HG02852 (cell line): ENCODE results near the gene TTBK1.
A peak's percentile ranks its signal among the peaks of the same experiment; 100 is the strongest.
"Not testable (repeated sequence)": the region's sequence is repeated elsewhere in the genome, so short reads cannot be mapped to it uniquely, and the experiment has no call there.

Source experiments
- ATAC-seq: cut with Tn5 transposase; IDR thresholded peaks from one replicate; pipeline ENCODE4 v1.9.1; 2021; ENCODE audit warnings: mild to moderate bottlenecking, moderate library complexity; ENCODE audit not compliant: unreplicated experiment

Gene TTBK1

DNA sequence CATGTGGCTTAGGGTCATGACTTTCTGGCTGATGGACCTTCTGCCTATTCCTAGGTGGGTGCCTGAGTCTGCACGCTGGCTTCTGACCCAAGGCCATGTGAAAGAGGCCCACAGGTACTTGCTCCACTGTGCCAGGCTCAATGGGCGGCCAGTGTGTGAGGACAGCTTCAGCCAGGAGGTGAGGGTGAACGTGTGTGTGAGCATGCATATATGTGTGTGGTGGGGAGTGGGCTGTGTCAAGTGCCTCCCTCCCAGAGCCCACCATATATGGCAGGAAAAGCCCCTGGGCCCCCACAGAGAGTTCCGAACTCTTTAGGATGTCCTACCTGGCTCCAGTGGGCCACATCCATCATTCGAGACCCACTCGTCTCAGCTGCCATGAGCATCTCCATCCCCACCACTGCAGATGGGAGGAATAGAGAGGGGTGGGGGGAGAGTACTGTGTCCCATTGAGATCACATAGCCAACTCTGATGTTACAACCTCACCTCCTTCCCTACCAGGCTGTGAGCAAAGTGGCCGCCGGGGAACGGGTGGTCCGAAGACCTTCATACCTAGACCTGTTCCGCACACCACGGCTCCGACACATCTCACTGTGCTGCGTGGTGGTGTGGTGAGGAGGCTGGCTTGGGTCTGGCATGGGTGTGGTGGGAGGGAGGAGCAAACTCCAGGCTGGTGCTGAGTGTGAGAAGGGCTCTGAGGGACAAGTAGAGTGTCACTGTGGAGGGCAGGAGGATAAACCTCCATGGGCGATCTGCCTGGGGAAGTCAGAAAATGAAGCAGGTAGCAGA is 58.0 kb downstream of the TTBK1 start:
- no peak for ATAC-seq

DNA sequence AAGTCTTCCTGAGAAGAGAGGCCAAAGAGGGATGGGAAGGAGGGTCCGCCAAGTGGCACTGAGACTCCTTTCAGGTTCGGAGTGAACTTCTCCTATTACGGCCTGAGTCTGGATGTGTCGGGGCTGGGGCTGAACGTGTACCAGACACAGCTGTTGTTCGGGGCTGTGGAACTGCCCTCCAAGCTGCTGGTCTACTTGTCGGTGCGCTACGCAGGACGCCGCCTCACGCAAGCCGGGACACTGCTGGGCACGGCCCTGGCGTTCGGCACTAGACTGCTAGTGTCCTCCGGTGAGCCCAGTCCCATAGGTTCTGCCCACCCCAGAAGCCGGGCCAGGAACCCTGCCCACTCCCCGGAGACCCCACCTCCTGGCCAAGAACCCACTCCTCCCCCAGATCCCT is 58.8 kb downstream of the TTBK1 start:
- no peak for ATAC-seq

DNA sequence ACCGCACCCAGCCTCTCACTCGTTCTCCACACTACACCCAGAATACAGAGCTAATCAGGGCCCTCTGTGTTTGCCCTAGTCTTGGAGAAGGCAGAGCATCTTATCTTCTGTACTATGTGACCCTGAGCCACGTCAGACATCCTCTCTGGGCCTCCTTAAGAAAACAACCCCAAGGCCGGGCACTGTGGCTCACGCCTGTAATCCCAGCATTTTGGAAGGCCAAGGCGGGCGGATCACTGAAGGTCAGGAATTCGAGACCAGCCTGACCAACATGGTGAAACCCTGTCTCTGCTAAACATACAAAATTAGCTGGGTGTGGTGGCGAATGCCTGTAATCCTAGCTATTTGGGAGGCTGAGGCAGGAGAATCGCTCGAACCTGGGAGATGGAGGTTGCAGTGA is 59.7 kb downstream of the TTBK1 start:
- not testable (repeated sequence) for ATAC-seq

DNA sequence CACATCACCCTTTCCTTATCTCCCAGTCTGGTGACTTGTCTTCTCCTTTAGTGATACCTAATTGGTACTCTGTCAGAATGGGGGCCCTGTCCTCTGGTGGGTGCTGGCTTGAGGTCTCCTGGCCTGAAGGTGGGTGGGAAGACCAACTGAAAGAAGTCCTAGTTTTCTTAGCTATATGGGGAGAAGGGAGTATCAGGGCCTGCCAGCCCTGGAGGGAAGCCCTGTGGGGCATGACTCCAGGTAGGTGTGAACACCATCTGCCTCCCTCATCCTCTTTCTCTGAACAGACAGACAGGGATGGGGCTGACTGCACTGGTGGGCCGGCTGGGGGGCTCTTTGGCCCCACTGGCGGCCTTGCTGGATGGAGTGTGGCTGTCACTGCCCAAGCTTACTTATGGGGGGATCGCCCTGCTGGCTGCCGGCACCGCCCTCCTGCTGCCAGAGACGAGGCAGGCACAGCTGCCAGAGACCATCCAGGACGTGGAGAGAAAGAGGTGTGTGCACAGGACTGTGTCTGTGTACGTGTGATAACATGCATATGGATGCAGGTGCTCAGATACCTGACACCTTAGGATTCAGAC is 60.6 kb downstream of the TTBK1 start:
- no peak for ATAC-seq

DNA sequence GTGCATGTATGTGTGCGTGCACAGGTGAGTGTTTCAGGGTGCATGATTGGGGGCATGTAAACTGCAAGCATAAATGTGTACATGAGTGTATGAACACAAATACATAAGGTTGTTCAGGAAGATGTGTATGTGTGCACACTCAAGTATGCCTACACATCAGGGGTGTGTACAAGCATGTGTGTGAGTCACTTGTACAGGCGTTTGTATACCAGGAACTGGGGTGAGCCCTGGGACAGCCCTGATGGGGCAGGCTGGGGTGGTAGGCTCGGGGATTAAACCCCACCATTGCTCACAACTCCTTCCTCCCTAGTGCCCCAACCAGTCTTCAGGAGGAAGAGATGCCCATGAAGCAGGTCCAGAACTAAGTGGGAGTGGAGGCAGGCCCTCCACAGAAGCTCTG is 61.1 kb downstream of the TTBK1 start:
- no peak for ATAC-seq

DNA sequence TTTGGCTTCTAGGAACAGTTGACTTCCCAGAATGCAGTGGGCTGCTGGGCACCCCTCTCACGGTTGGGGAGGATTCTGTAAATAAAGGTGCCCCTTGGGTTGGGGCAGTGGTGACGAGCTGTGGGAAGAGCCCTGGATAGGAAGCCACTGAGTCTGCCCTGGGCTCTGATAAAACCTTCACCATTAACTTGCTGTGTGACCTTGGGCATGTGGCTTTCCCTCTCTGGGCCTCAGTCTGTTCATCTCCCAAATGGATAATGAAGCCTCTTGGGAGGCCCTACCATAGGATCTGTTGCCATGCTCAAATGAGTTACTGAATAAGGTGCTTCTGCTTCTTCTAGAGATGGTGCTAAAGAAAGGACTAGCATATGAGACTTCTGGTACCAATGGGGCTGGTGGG is 61.6 kb downstream of the TTBK1 start:
- no peak for ATAC-seq

DNA sequence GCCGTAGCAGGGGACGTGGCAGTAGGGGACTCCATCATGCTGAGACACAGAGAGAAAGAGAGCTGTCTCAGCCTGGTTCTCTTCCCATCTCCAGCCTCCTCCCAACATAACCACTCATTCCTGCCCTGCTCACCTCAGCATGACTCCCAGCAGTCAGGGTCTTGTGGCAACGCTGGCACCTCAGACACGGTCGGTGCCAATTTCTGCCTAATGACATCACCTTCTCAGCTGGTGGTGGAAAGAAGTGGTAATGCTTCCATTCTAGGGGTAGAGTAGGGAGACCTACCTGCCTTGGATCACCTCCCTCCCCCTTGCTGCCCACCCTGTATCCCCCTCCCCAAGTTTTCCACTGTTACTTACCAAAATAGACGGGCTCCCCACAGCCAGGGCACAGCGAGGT is 62.8 kb downstream of the TTBK1 start:
- no peak for ATAC-seq

DNA sequence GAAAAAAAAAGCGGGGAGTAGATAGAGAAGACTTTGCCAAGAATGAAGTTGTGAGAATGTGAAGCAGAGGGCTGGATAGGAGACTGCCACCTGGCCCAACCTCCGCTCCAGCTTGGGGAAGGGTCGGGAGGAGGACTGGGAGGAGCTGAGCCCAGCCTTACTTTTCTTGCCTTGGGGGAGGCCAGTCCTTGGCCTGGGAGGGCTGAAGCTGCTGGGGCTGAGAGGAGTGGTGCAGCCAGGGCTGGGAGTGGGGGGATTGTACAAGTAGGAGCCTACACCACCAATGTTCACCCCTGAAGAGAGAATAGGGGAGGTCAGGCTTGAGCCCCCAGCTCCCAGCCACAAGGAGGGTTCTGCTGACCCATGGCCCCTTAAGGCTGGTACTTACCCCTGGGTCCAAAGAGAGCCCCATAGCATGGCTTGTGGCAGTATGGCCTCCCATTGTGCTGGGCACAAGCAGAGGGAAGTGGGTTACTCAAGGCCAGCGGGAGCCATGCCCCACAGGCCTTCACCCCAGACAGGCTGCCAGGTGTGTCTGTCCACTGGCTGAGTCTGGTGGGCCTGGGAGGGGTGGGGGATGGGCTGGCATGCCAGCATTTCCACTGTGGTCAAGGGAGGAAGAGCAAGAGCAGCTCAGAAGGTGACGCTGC is 64.3 kb downstream of the TTBK1 start:
- ATAC-seq, result no peak

DNA sequence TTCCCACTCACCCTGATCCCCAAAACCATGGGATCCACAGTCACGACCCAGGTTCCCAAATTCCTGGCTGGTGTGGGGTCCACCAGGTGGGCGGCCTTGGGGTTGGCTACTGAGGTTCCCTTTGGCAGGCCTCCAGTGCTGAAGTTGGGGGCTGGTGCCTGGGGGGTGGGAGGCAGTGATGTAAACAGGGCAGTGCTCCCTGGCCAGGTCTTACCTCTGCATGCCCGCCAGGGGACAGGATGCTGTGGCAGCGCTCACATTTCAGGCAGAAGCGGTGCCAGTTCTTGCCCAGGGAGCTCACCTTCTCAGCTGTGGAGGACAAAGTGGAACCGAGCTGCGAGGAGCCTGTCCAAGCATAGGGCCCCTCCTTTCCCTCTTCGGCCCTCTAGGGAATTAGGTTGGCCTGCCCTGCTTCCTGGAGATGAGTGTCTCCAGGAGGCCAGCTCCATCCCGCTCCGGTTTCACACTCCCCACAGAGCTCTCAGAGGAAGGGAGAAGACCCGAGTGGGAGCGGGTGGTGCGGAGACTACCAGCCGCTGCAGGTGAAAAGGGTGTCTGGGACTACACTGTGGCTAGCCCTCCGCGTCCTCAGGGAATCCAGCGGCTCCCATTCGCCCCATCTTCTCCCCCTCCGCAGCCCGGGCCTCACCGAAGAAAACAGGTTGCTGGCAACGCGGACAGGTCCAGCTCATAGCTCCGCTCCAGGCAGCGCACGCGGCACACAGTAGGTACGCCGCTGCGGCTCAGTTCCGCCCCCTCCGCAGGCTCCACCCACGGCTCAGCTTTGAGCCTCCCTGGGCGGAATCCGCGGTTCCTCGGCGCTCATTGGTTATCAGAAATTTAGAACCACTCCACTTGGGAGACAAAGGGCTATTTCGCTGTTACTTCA is 65.1 kb downstream of the TTBK1 start, which contains the start of gene CRIP3:
CRIP3 (minus strand) TSS at position 726 of the 889 bp plus-strand sequence; CDS start at position 692, 34 bp downstream.
- peak; percentile 51 for ATAC-seq

DNA sequence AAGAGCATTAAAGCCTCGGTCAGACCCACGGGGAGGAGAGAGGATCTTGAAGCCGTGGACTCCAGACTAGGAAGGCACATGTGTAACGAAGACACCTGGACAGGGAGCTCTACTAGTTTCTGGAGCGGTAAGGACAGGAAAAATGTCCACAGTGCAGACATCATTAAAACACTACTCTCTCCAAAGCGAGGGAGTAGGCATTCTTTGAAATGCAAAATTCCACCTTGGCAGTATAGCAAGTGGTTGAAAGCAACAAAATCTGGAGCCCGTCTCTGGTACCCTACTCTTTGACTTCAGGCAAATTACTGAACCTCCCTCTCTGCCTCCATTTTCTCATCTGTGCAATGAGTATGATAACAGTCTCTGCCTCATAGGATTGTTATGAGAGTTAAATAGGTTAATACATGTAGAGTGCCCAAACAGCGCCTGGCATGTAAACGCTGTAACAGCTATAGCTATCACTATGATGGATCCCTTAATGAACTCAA is 65.8 kb downstream of the TTBK1 start:
- no peak for ATAC-seq

DNA sequence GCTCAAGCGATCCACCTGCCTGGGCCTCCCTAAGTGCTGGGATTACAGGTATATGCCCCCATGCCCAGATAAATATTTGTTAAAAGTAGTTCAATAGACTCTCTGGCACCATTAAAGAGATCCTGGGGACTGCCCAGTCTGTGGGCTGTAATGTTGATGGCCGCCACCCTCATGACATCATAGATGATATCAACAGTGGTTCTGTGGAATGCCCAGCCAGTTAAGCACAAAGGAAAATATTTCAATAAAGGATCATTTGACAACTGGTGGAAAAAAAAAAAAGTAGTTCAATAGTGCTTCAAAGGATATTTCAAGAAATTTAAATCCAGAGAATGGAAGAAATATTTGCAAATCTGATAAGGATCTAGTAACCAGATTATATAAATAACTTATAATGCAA is 66.9 kb downstream of the TTBK1 start:
- ATAC-seq, result no peak

DNA sequence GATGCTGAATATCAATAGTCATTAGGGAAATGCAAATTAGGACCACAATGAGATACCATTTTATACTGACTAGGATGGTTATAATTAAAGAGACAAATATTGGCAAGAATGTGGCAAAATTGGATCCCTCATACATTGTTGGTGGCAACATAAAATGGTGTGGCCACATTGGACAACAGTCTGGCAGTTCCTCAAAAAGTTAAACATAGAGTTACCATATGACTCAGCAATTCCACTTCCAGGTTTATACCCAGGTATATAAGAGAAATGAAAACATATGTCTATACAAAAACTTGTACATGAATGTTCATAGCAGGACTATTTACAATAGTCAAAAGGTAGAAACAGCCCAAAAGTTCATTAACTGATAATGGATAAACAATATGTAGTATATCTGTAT is 67.3 kb downstream of the TTBK1 start:
- no peak for ATAC-seq

DNA sequence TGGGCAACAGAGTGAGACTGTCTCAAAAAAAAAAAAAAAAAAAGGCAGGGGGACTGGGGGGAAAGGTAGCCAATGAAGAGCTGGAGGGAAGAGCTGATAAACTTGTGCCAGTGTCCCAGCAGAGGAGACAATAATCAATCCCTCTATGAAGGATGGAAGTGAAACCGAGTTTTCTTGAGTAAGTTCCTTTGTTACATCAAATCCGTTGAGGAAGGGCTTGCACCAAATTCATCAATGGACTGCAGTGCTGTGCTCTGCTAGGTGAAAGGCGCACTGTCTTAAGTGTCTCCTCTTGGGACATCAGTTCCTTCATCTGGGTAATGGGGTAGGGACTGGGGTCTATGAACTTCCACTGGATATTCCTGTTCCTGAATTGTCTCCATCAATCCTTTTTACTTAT is 68.4 kb downstream of the TTBK1 start:
- ATAC-seq, result no peak

DNA sequence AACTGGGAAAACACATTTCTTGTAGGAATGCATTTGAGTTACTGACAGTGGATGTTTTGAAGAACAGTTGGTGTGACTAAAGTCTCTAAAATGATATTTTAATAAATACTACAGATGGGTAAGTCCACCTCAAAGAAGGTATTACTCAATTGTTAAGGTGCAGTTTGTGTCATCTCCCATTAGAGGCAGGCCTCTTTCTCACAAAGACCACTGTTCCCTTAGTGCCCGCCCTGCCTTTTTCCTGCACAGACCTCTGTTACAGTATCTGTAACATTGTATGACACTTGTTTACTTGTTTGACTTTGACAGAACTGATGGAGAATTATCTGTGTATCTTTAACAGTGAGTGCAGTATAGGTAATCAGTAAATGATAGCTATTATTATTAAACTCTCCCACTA is 70.5 kb downstream of the TTBK1 start:
- no peak for ATAC-seq

DNA sequence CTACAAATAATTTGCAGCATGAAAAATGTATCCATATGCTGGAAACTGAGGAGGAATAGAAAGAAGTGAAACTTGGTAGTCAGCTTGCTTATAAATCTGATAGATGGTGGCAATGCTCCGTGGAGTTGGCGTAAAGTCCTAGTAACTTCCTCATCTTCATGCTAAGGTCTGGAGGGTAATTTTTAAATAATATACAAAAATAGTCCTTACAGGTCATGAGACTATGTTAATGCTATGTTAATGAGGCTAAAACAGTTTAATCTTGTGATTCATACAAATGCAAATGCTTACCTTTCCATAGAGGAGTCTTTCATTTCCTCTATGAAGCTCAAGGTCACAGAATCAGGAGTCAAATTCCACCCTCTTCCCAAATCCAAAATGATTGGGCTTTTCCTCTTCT is 74.7 kb downstream of the TTBK1 start:
- ATAC-seq, result no peak

DNA sequence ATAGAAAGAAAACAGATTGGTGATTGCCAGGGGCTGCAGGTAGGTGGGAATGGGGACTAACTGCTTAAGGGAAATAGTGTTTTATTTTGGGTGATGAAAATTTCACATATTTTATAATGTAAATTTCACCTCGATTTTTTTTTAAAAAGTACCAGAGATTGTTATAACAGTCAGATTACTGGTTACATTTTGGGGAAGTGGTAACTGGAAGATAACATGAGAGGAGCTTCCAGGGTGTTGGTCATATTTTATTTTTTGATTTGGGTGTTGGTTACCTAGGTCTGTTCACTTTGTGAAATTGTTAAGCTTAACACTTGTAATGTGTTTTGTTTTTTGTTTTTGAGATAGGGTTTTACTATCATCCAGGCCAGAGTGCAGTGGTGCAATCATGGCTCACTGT is 82.6 kb downstream of the TTBK1 start:
- no peak for ATAC-seq

DNA sequence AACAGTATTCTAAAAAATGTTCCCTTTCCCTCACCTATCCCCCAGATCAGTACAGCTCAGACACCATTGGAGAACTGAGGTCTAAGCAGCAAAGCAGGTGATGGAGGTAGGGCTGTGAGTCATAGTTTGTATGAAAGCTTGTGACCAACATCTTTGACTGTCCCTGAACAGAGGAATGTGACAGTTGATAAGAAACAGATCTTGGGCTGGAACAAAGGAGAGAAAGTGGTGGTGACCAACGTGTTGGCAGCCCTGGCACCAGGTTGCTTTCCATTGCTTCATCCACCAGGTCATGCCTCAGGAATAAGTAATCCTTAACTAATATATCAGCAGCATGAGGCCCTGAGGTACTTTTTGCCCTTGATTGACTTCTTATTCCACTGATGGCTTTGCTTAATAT is 85.2 kb downstream of the TTBK1 start:
- no peak for ATAC-seq

DNA sequence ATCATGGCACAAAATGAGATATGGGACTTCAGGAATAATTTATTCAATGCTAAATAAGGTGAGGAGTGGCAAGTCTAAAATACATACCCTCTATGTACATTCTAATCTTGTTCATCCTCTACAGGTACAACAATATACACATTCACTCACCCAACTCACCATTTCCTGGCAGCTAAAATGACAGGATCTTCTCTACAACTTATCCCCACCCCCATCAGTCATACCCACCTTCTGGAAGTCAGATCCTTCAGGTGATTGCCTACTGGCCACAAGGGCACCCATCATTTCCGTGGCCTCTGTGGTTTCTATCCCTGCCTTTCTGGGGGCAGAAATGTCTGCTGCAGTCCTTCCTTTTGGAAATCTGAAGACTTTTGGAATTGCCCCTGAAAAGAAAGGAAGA is 88.2 kb downstream of the TTBK1 start:
- no peak for ATAC-seq

DNA sequence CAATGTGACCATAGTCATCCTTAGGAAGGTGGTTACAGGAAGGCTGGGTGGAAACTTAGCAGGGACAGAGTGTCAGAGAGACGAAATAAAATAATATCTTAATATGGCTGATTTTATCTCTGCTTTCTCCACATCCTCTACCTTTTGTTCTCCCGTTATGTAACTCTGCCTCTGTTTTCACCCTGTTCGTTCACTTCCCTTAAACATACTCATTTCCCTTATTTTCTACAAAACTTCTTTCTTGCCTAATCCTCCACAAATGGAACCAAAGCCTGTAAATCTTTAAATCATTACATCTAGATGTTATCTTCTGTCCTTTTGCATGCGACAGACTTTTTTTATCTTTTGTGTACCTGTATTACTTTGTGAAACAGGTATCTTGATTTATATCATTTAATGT is 88.6 kb downstream of the TTBK1 start:
- no peak for ATAC-seq

DNA sequence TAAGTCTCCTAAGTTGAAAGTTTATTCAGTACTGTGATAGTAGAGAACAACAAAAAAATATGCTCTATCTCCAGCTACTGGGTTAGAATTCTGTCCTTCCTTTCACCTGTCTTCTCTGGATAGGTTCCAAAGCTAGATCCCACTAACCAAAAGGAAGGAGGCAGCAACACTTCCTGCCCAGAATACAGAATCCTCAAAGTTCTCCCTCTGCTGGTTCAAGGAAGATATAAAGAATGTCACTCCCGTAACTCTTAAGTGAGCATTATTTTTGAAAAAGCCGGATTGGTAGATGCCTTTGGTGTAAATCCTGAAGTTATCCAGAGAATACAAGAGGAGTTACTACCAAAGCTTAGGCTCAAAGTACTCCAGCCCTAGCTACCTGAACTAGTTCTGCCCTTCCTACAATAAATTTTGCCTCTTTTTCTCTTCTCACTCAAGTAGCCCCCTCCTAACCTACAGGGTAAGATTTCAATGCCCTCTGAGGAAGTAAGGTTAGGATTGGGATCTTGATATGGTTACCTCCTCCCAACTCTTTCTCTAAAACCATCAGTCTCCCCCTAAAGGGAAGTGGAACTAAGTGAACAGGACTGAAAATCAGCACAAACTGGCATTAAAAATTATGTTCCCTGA is 91.3 kb downstream of the TTBK1 start:
- ATAC-seq, result no peak

DNA sequence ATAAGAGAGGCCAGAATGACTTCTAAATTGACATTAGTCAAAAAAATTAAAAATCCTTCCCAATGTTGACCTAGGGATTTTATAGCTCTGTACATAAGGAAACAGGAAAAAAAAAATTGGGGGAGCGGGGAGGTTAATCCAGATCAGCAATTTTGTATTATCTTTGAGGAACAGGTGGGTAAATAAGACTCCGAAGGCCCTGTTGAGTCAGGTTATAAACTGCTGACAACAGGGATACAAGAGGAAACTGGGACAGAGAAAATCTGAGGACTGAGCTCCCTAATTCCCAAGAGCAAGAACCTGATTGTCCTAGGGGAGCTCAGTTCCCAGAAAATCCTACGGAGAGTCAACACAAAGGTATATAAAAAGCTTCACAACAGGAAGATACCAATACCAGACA is 92.2 kb downstream of the TTBK1 start:
- ATAC-seq, result no peak
